Activated CD4-positive, CD25-positive, alpha-beta regulatory T cell (primary cell): ENCODE results near the gene LASP1.
A peak's percentile ranks its signal among the peaks of the same experiment; 100 is the strongest.

Experiments
- DNase-seq, 4 experiments: peaks; one replicate each; lab custom pipeline; 2025; lab: John Stamatoyannopoulos, UW

The LASP1 gene

DNA sequence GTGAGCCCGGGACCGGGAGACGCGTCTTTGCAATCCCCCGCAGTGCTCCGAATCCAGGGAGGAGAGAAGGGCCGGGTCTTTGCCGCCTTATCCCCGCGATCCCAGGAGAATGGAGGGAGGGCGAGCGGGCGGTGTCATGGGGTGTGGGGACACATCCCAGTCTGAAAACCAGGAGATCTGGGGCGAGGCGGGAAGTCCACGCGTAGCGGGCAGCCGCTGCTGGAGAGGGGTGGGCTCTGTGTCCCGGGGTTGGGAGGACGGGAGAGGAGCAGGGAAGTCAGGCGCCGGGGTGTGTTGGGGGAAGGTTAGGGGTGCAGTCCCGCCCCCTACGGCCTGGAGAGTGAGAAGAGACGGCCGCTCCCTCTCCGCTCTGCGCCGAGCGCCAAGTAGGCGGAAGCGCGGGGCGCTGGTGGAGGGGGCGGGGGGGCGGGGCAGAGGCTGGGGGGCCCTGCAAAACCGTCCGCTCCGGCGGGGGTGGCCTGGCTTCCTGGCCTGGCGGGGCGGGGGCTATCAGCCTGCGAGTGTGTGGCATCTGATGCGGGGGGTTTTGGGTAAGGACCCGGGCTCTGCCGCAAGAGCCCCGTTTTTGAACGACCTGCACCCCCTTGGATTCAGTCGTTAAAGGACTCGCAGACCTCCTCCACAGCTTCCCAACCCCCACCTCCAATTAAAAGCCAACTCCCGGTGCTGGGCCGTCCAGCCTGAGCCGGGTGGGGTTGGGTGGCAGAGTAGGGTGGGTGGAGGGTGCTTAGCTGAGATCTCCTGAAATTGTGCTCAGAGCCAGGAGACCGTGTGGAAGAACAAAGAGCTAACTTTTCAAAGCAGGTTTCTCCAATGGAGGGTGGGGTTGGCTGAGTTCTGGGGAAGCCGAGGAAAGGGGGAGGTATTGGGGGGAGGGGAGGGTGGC, 654 bp downstream of the LASP1 start:
- peak in 3 of 4 experiments; percentile 37 to 60 (median 57) for DNase-seq

DNA sequence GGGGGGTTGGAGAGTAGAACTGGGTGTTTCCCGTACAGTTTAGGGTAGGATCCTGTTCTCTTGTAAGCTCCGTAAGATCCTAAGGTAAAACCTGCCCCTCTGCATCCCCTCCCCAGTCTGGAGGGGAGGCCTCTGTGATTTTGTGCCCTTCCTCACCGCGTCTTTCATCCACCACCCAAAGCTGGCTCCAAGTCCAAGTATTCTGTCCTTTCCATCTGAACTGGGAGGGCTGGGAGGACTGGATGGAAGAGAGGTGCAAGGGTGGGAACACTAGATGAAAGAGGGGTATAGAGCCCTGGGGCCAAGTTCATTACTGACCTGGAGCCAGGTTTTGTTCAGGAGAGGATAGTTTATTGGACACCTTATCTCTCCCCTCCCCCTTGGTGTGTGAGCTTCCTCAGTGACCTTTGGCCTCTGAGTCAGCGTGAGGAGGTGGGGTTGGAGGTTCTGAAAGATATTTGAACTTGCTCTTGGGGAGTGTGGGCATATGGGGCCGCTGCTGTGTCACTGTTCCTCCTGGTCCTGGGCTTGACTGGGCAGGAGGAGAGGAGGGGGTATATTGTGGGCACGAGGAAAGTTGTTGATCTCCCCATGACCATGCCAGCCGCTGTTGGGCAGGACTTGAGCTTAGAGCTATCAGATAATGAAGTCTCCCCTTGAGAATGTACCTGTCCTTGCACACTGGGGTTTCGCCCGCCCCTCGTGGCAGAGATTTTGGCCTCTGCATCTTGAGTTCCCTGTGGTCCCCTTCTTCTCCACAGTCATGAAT, 1.6 kb downstream of the LASP1 start:
- peak; percentile 29 to 57 (median 44) for DNase-seq

DNA sequence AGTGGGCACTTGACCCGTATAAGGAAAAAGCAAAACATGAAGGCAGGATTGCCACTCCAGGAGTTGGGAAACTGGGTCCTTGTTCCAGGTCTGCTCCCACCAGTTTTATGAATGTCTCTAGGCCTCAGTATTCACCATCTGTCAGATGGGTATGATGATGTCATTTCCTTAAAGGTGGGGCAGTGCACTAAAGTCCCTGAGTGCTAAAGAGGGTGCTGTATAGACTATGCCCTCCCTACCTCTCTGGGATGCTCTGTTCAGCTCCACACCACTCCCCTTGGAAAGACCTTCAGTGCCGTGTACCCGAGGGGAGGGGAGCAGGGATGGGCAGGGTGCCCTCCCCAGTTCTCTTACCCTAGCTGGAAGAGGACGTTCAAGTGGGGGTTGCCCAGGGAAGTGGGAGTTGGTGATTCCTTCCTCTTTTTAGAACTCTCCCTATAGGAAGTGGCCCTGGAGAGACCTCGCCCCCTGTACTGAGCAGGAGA, 2.2 kb downstream of the LASP1 start:
- DNase-seq = no peak

DNA sequence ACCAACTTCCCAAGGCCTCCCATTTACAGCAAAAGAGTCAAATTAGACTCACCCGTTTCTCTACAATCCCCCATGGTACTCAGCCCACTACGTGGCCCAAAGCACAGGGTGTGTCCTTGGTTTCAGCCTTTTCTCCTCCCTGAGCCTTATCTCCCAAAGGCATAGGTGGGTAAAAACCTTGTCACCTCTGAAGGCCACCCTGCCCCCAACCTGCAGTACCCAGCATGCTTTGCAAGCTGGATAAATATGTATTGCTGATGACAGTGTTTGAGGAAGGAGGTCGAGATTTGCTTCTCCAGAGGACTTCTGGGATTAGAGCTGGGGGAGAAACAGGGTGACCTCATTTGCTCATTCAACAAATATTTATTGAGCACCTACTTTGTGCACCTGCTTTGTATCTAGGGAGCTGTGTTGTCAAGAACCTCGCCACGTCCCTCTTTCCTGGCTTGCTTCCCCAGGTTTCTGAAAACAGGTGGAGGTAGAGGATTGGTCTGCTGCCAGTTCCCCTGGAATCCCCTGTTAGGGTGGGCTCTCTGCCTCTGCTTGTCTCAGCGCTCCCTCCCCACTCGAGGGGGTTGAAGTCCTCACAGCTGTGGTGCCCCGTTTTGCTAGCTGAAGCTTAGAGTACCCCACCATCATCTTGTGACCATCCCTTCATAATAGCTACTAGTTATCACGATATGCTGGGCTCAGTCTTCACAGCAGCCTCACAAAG, 3.0 kb downstream of the LASP1 start:
- DNase-seq = no peak

DNA sequence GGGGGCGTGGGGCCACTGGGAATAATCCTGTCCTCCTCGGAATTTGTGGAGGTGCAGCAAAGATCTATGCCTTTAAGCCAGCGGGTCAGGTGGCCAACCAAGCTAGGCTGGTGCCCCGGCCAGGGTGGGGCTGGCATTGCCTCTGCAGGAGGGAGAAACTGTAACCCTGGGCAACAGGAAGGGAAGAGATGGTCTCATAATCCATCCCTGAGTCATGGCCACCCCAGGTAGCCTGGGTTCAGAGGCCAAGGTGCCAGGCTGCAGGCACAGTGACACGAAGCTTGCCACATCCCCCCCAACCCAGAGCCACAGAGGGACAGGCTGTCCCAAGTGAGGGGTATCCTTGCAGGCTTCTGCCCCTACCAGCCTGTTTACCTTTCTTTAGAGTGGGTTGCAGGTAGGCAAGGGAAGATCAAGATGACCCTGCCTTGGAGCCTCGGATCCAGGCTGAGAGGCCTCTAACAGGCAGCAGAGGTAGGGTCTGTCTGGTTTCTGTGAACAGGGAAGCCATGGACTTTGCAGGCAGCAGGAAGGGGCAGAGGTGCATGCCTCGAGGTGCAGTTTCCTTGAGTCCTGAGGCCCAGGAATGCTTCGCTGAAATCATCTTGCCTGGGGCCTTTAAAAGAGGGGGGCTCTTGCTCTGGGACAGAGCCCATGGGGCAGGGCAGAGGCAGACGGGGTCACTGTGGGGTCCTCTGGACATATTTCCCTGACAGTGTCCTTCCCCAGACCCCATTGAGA, 4.0 kb downstream of the LASP1 start:
- no peak for DNase-seq

DNA sequence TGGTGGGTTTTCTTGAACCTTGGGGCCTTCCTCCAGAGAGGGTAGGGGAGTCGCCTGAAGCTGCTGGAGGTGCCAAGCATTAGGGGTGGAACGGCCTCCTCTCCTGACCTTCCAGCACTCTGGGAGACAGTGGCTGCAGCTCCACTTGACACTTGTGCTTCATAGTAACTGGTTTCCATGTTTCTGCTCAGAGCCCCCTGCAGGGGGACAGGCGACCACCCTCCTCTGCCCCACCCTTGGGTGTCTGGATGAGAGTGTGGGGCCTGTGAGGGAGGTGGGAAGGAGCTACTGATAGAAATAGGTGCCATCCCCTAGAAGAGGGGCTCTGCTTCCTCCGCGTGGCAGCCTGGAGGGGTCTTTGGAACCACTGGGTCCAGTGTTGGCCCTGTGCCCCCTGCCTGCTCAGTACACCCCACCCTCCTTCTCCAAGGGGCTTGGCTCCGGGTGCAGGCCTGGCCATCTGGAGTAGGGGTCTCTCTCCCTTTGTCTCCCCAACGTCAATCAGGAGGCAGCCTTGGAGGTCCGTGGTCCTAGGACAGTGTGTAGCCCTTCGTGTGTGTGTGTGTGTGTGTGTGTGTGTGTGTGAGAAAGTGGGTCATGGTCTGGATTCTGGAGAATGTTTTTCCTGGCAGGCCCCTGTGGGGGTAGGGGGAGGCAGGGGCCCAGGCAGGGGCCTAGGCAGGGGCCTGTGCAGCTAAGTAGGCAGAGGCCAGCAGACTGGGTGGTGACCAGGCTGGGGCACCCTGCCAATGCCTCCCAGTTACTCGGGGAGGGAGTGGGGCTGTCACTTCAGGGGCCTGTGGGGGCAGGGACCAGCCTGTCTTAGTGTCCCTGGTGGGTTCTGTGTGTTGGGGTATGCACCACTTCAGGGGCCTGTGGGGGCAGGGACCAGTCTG, 4.9 kb downstream of the LASP1 start:
- no peak for DNase-seq

DNA sequence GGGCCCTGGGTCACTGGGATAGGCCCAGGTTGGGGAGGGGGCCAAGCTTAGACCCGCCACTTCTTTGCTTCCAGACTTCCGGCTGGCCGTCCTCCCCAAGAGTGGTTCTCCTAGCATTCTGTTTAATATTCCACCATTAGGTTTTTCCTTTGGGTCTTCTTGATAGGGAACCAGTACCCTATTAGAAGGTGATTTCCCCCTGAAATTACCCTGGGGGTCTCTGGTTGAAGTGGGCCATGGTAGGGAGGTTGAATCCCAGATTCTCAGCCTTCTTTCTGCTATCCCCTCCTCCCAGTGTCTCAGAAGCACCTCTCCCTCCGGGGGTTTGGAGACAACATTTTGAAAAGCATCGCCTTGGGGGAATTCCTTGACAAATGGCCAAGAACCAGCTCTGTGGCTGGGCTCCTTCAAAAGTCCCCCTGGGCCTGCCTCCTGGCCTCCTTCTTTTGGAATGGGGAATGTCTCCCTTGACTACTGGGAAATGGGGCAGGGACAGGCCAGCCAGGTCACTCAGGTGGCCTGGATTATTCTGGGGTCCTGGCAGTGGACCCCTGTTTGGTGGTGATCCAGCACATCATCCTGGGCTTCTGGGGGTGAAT, 5.7 kb downstream of the LASP1 start:
- no peak for DNase-seq

DNA sequence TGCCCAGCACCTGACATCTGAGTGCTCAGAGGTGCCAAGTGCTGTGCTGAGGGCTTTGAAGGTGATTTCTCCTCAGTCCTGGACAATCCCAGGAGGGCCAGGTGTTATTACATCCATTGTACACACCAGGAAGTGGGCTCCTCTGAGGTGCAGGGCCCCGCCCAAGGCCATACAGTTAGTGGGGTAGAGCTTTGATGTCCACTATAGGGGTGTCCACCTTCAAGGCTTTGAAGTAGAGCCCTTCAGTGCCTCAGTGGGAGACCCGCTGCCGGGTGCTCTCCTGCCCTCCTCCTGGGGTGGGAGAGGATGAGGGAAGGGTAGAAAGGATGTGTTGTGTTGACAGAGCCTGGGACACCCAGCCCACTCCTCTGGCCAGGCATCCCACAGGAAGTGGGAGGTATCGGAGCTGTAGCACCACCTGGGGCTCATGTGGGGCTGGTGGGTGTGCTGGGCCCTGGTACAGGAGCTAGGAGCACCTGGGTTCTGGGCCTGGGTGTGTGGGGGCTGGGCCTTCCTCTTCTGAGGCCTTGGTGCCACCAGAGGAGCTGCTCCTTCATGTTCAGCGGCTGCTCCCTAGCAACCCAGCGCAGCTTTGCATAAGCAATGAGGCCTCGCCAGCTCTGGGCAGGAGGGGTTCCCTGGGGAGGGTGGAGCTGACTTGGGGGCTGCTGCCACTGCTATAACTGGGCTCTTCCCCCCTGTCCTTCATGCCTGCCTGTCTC, 7.4 kb downstream of the LASP1 start:
- DNase-seq = no peak

DNA sequence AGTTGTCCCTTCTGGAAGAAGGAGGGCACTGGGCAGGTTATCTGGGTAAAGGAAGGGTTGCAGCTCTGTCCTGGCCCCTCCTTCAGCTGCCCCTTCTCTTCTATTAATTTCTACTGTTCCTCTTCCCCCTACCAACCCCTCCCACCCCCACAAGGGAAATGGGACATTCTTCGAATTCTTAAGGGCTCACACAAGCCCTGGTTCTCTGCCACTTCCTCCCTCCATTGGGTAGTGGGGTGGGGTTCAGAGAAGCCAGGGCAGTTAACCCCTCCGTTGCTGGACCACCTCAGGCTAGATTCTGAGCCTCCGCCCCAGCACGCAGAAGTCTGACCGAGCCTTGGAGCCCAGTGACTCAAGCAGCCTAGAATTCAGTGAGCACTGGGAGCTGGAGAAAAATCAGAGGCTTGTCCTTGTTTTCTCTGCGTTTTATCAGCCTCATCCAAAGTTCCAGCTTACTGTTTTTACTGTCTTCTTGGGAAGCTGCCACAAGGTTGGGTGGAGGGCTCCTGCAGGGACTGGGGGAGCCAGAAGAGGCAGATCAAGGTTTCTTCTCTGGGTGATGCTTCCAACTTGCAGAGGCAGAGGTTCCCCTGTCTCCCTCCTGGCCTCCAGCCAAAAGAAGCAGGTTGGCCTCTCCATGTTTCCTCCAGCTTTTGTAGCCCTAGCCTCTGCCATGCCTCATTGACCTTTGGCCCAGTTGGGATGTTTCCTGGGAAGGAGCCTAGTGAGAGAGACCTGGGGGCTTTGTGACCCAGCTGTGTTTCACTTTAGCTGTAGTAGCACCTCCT, 10.2 kb downstream of the LASP1 start:
- no peak for DNase-seq

DNA sequence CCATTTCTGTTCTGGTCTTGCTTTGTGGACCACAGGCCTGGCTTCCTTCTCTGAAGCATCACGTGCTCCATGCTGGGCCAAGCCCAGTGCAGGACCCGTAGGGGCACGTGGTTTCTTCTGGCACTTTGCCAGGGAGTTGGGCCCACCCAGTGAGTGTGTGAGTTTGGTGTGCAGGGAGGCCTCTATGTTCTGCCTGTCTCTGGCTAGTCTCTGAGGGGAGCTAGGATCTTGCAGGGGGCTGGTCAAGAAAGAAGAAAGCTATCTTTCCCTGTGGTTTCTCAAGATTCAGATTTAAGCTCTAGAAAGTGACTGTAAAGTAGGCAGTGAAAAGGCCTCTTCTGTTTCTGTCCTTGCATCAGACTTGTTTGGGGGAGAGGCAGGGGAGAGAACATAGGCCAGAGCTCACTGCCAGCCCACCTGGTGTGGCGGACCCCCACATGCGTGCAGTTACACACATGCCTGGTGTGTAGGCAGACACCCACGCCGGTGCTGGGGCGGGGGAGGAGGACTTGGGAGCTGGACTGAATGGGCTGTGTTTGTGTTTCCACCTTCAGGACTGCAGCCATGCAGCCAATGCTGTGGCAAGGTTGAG, 11.8 kb downstream of the LASP1 start:
- DNase-seq = no peak

DNA sequence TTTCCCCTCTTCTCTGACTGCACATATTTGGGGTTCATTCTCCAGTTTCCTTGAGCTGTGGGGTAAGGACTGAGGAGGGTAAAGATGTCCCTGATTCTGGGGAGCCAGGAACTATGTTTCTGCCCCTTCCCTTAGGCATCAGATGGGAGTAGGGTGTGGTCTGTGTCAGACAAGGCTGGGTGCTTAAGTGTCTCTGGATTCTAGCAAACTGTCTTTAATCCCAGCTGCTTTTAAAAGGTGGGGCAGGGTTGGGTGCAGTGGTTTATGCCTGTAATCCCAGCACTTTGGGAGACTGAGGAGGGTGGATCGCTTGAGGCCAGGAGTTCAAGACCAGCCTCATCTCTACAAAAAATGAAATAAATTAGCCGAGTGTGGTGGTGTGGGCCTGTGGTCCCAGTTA, 13.0 kb downstream of the LASP1 start:
- no peak for DNase-seq

DNA sequence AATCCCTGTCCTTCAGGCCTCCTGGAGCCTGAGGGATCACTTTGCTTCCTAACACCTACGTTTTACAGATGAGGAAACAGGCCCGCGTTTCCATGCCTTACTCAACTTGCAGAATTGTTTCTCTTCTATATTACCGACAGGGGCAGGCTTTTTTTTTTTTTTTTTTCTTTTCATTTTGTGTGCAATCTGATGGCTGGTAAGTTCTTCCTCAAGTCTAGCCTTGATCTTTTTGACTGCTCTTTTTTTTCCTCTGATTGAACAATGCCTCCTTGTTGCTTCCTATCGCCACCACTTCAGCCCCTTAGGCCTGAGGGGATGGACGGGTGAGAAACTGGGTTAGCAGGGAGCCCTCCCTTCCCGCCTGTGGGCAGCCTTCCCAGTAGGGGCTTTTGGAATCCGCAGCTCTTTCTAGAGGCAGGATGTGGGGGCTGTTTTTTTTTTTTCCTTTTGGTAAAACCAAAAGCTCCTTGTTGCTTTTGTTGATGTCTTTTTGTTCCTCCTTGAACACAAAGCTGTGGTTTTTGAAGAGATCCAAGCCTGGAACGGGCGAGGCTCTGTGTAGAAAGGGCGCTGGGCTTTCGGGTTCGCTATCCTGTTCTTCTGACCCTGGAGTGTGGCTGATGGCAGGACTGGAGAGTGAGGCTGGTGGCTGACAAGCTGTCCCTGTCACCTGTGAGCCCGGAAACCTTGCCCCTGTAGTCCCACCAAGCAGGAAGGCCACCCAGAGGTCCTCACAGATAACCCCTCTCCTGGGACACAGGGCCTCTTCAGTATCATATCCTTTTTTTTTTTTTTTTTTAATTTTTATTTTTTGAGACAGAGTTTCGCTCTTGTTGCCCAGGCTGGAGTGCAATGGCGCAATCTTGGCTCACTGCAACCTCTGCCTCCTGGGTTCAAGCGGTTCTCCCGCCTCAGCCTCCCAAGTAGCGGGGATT, 14.0 kb downstream of the LASP1 start:
- no peak for DNase-seq

DNA sequence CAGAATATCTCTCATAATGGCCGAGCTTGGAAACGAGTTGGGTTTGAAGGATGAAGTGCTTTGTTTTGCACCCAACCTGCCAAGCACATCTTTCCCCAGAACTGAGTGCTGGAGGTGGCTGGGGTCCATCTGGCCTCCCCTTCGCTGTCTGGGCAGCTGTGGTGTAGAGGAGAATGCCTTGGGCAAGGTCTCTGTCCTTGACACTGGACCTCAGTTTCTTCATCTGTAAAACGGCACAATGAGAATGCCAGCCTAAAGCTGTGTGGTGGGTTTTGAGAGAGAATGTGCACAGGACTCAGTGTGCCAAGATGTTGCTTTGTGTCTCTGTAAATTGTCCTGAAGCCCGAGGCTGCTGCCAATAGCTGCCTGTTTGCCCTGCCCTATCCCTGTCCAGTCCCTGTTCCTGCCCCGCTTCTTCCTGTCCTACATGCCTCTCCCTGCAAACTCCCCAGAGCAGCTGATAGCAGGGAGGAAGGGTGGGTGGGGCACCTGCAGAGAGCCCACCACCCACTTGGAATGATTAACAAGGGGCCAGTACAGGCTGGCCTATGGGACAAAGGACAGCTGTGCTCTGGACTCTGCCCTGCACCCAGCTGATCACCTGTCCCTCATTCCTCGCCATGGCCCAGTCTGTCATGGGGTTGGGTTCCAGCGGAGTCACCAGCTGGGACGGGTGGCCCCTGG, 15.3 kb downstream of the LASP1 start:
- no peak for DNase-seq

DNA sequence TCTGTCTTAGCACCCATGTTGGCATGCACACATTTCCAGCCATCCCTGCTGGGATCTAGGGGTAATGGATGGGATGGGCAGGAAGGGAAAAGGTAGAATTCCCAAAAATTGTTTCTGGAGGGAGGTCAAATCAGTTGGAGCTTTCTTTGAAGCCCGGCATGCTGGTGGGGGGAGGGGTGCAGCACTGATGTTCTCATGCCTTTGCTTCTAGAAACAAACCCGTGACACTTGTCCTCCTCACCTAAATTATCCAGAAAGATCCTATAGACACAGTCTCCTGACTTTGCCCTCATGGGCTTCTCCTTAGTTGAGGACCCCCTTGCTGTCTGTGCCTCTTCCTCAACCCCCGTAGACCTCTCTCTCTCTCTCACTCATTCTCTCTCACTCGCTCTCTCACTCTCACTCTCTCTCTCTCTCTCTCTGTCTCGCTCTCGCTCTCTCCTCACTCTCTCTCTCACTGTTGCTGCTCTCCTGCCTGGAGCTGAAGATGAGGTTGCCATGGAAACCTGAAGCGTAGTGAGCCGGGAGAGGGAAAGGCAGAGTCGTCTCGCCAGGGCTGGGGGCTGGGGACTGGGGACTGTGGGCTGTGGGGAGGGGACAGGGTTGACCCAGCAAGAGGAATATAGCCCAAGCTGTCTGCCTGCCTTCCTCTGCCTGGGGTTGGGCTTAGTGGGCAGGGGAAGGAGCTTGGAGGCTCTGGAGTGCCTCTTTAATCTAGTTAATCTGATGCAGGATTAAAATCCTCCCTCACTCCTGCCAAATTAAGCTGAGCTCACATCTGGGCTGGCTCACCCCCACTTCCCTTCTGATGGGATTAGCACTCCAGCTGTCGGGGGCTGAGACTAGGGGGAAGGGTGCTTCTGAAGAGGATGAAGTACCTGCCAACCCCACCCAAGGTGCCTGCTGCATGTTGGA, 16.1 kb downstream of the LASP1 start:
- no peak for DNase-seq

DNA sequence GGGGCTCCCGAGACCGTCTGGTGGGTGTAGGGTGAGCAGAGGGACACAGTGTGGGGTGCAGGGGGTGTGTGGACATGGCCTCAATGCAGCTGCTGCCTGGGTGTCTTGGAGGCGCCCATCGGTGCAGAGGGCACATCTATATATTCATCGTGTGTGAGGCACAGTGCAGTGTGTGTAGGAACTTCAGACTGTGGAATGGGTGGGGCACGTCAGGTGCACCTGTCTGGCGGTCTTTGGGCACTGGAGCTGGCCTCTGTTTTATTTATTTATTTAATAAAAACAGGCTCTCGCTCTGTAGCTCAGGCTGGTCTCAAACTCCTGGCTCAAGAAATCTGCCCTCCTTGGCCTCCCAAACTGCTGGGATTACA, 16.8 kb downstream of the LASP1 start:
- DNase-seq = no peak

DNA sequence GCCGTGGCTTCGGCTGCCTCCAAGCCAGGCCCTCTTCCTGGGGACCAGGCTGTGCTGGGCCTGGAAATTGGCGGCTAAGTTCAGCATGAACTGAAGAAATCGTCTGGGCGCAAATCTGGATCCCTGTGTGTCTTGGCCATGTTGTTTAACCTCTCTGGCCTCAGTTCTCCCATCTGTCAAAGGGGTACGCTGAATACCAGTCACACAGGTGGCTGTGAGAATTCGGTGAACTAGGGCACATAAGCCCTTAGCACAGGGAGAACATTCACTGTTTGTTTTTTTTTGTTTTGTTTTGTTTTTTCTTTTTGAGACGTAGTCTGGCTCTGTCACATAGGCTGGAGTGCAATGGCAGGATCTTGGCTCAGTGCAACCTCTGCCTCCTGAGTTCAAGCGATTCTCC, 19.0 kb downstream of the LASP1 start:
- DNase-seq = no peak
